Measurements from ENCODE around the gene LIN7B. TPM values are rescaled to one million over a fixed set of nuclear protein-coding genes. Genes with fewer than 3 reads are reported as not detected.
A peak's percentile ranks its signal among the peaks of the same experiment; 100 is the strongest.

The LIN7B gene
- total and polyA plus RNA-seq, 8 donors, result 4.0 to 118 (median 11.5) TPM; not detected in 1

DNA sequence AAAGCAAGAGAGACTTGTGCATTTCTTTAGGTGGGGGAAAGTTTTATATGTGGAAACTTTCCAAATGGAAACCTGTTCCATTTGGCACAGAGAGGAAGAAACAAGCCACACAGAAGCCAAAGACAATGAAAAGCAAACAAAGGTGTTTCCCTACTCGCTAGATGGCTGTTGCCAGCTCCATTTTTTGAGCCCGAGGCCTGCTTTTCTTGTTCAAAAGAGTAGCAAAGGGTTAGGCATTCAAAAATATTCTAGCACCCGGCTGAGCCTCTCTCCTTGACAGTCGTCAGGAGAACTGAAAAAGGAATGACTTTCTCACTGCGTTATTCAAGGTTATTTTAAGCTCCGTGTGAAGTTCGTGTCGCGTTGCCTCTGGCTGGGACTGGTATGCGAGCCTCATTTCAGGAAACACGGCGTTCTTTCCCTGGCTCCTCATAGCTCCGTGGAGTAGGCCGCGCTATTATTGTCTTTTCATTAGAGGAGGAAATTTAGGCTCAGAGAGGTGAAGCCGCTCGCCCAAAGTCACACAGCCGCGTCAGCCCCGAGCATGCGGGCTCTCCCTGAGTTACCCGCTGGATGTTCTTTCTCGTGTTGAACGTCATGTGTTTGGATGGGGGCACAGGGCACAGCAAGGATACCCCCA, 51.1 kb downstream of the LIN7B start:
- intact Hi-C loops (cut with DNase I; ENCODE audit: low total_unique reads), result no loop called here
- H3K4me3 ChIP-seq, result peak overlapping the region in 3 of 4 donors; percentile 3 to 24 (median 23)
- DNase-seq, result peak; percentile 66 to 68
- no peaks in the 10 kb centered on the region for H3K27me3 ChIP-seq
- TF ChIP-seq POLR2AphosphoS5 (IDR thresholded peaks at IDR 0.05), result peak in 2 of 3 donors; percentile 26 to 57
- TF ChIP-seq EP300 (IDR thresholded peaks at IDR 0.05), result no peak
- peaks cover 0 to 38% (median 30%) of the 10 kb centered on the region in 4 donors for H3K36me3 ChIP-seq
- WGBS, 5 donors, result 23 to 46% (median 33%) methylated on average over 24 of the region's 24 CpGs
- no peaks in the 10 kb centered on the region for H3K9me3 ChIP-seq
- peaks cover 18 to 54% (median 30%) of the 10 kb centered on the region in 4 donors for H3K4me1 ChIP-seq
- peak overlapping the region; percentile 78 to 87 (median 83) for H3K27ac ChIP-seq

DNA sequence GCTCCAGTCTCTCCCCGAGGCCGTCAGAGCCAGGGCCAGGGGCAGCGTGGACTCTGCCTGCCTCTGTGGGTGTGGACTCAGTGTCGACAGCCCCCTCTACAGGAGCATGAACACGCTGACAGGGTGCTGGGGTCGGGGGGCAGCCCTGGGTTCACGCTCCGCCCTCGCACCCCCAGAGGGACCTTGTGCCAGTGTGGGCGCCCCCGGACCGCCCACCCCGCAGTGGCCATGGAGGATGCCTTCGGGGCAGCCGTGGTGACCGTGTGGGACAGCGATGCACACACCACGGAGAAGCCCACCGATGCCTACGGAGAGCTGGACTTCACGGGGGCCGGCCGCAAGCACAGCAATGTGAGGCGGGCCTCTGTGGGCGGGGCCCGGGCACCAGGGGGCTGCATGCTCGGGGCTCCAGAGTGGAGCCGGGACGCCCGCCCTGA, 51.7 kb downstream of the LIN7B start:
- Histone ChIP-seq H3K36me3 (peaks cover 5 to 42% (median 35%) of the 10 kb centered on the region in 4 donors), H3K4me1 (peaks cover 18 to 49% (median 29%) of the 10 kb centered on the region in 4 donors), H3K4me3 (peak overlapping the region; percentile 3 to 24 (median 19)), H3K9me3 (no peaks in the 10 kb centered on the region), H3K27me3 (no peaks in the 10 kb centered on the region), H3K27ac (peak overlapping the region; percentile 78 to 87 (median 83))
- intact Hi-C loops (cut with DNase I; ENCODE audit: low total_unique reads), result no loop called here
- WGBS, 5 donors, result 34 to 68% (median 36%) methylated on average over 8 to 30 of the region's 30 CpGs
- DNase-seq, result peak in 1 of 2 donors; percentile 40
- TF ChIP-seq EP300 (IDR thresholded peaks at IDR 0.05) (no peak), POLR2A (IDR thresholded peaks at IDR 0.05) (no peak), POLR2AphosphoS5 (IDR thresholded peaks at IDR 0.05) (no peak)
- TF ChIP-seq, protein P1, sequence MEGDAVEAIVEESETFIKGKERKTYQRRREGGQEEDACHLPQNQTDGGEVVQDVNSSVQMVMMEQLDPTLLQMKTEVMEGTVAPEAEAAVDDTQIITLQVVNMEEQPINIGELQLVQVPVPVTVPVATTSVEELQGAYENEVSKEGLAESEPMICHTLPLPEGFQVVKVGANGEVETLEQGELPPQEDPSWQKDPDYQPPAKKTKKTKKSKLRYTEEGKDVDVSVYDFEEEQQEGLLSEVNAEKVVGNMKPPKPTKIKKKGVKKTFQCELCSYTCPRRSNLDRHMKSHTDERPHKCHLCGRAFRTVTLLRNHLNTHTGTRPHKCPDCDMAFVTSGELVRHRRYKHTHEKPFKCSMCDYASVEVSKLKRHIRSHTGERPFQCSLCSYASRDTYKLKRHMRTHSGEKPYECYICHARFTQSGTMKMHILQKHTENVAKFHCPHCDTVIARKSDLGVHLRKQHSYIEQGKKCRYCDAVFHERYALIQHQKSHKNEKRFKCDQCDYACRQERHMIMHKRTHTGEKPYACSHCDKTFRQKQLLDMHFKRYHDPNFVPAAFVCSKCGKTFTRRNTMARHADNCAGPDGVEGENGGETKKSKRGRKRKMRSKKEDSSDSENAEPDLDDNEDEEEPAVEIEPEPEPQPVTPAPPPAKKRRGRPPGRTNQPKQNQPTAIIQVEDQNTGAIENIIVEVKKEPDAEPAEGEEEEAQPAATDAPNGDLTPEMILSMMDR (IDR thresholded peaks at IDR 0.05), result no peak

DNA sequence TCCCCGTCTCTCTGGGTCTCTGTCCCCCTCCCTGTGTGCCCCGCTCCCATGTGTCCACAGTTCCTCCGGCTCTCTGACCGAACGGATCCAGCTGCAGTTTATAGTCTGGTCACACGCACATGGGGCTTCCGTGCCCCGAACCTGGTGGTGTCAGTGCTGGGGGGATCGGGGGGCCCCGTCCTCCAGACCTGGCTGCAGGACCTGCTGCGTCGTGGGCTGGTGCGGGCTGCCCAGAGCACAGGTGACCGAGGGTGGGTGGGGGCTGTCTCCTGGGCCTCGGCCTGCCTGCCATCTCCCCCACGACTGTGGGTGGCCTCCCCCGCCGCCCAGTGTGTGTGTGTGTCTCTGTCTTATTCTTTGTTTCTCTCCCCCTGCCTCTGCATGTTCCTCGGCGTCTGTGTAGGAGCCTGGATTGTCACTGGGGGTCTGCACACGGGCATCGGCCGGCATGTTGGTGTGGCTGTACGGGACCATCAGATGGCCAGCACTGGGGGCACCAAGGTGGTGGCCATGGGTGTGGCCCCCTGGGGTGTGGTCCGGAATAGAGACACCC, 53.8 kb downstream of the LIN7B start:
- no peak overlapping the region for H3K27ac ChIP-seq
- intact Hi-C loops (cut with DNase I; ENCODE audit: low total_unique reads), result no loop called here

More for the DNA sequence above, 53.8 kb downstream of the LIN7B start:
- Histone ChIP-seq H3K4me1 (peaks cover 18 to 41% (median 22%) of the 10 kb centered on the region in 4 donors), H3K4me3 (no peak overlapping the region), H3K9me3 (no peaks in the 10 kb centered on the region), H3K36me3 (peaks cover 20 to 54% (median 51%) of the 10 kb centered on the region in 4 donors), H3K27me3 (no peaks in the 10 kb centered on the region)
- TF ChIP-seq, protein P1 (IDR thresholded peaks at IDR 0.05), result no peak
- no peak for TF ChIP-seq POLR2A (IDR thresholded peaks at IDR 0.05)
- TF ChIP-seq EP300 (IDR thresholded peaks at IDR 0.05), result no peak
- no peak for TF ChIP-seq POLR2AphosphoS5 (IDR thresholded peaks at IDR 0.05)
- DNase-seq, result no peak
- WGBS, 5 donors, result 82 to 88% (median 86%) methylated on average over 22 to 25 of the region's 25 CpGs

Small RNA genes within 50 kb of the gene (small RNA-seq; reads per million reads assigned to genes)
- gene RN7SL708P, result 0 reads per million in 4 donors

Other genes with a start within 250 kb of the LIN7B start
- 10 to 100 TPM in 2 of 5 donors, 1 to 10 TPM in 3; 1.7 to 35.6 (median 4.8) TPM for gene PLEKHA4, start 245.8 kb upstream of the LIN7B start, total RNA-seq
- gene PLEKHA4, start 245.8 kb upstream of the LIN7B start, polyA plus RNA-seq, result 10 to 100 TPM; 30.1 to 85.0 (median 75.3) TPM
- 100 to 1,000 TPM in 1 of 5 donors, 10 to 100 TPM in 4; 14.6 to 107 (median 35.1) TPM for gene PPP1R15A, start 241.9 kb upstream of the LIN7B start, total RNA-seq
- 10 to 100 TPM; 34.6 to 59.8 (median 37.1) TPM for gene PPP1R15A, start 241.9 kb upstream of the LIN7B start, polyA plus RNA-seq
- gene TULP2, start 215.6 kb upstream of the LIN7B start, total RNA-seq, result 1 to 10 TPM in 2 of 5 donors, not detected in 3; 1.2 to 1.3 TPM
- gene TULP2, start 215.6 kb upstream of the LIN7B start, polyA plus RNA-seq, result not detected
- 100 to 1,000 TPM; 117 to 503 (median 135) TPM for gene NUCB1, start 214.1 kb upstream of the LIN7B start, total RNA-seq
- gene NUCB1, start 214.1 kb upstream of the LIN7B start, polyA plus RNA-seq, result 100 to 1,000 TPM in 1 of 3 donors, 10 to 100 TPM in 2; 68.9 to 118 (median 91.5) TPM
- under 1 TPM in 1 of 5 donors, not detected in 4; 0.89 TPM for gene DHDH, start 180.7 kb upstream of the LIN7B start, total RNA-seq
- 1 to 10 TPM in 1 of 3 donors, under 1 TPM in 1, not detected in 1; 0.93 to 1.2 TPM for gene DHDH, start 180.7 kb upstream of the LIN7B start, polyA plus RNA-seq
- gene BAX, start 159.5 kb upstream of the LIN7B start, total RNA-seq, result 100 to 1,000 TPM in 1 of 5 donors, 10 to 100 TPM in 4; 12.1 to 121 (median 20.2) TPM
- 10 to 100 TPM; 61.6 to 85.3 (median 77.6) TPM for gene BAX, start 159.5 kb upstream of the LIN7B start, polyA plus RNA-seq
- 1,000 to 10,000 TPM; 1,292 to 4,272 (median 3,457) TPM for gene FTL, start 149.1 kb upstream of the LIN7B start, total RNA-seq
- gene FTL, start 149.1 kb upstream of the LIN7B start, polyA plus RNA-seq, result 1,000 to 10,000 TPM; 3,915 to 8,824 (median 7,571) TPM
- gene GYS1, start 121.1 kb upstream of the LIN7B start, total RNA-seq, result 10 to 100 TPM; 13.0 to 63.6 (median 46.4) TPM
- 10 to 100 TPM; 13.0 to 25.5 (median 15.5) TPM for gene GYS1, start 121.1 kb upstream of the LIN7B start, polyA plus RNA-seq
- 10 to 100 TPM in 4 of 5 donors, under 1 TPM in 1; 0.58 to 96.0 (median 59.1) TPM for gene RUVBL2, start 120.5 kb upstream of the LIN7B start, total RNA-seq
- 10 to 100 TPM; 55.3 to 69.2 (median 63.3) TPM for gene RUVBL2, start 120.5 kb upstream of the LIN7B start, polyA plus RNA-seq
- gene LHB, start 97.3 kb upstream of the LIN7B start, total RNA-seq, result 1 to 10 TPM in 1 of 5 donors, not detected in 4; 8.4 TPM
- 10 to 100 TPM in 2 of 3 donors, 1 to 10 TPM in 1; 3.8 to 45.8 (median 40.3) TPM for gene LHB, start 97.3 kb upstream of the LIN7B start, polyA plus RNA-seq
- gene CGB3, start 90.0 kb upstream of the LIN7B start, total RNA-seq, result not detected
- not detected for gene CGB3, start 90.0 kb upstream of the LIN7B start, polyA plus RNA-seq
- not detected for gene CGB2, start 82.5 kb upstream of the LIN7B start, total RNA-seq
- not detected for gene CGB2, start 82.5 kb upstream of the LIN7B start, polyA plus RNA-seq
- not detected for gene CGB1, start 77.5 kb upstream of the LIN7B start, total RNA-seq
- gene CGB1, start 77.5 kb upstream of the LIN7B start, polyA plus RNA-seq, result not detected
- gene CGB5, start 70.5 kb upstream of the LIN7B start, total RNA-seq, result not detected
- gene CGB5, start 70.5 kb upstream of the LIN7B start, polyA plus RNA-seq, result not detected
- not detected for gene CGB8, start 65.3 kb upstream of the LIN7B start, total RNA-seq
- not detected for gene CGB8, start 65.3 kb upstream of the LIN7B start, polyA plus RNA-seq
- not detected for gene CGB7, start 56.6 kb upstream of the LIN7B start, total RNA-seq
- 1 to 10 TPM in 1 of 3 donors, not detected in 2; 3.8 TPM for gene CGB7, start 56.6 kb upstream of the LIN7B start, polyA plus RNA-seq
- not detected for gene NTF4, start 49.6 kb upstream of the LIN7B start, total RNA-seq
- 10 to 100 TPM in 1 of 3 donors, not detected in 2; 17.5 TPM for gene NTF4, start 49.6 kb upstream of the LIN7B start, polyA plus RNA-seq
- gene KCNA7, start 41.7 kb upstream of the LIN7B start, total RNA-seq, result not detected
- not detected for gene KCNA7, start 41.7 kb upstream of the LIN7B start, polyA plus RNA-seq
- 1,000 to 10,000 TPM in 1 of 5 donors, 100 to 1,000 TPM in 4; 163 to 3,365 (median 235) TPM for gene SNRNP70, start 28.9 kb upstream of the LIN7B start, total RNA-seq
- 100 to 1,000 TPM; 170 to 258 (median 192) TPM for gene SNRNP70, start 28.9 kb upstream of the LIN7B start, polyA plus RNA-seq
- gene C19orf73, start 4.8 kb downstream of the LIN7B start, total RNA-seq, result not detected
- gene C19orf73, start 4.8 kb downstream of the LIN7B start, polyA plus RNA-seq, result 1 to 10 TPM; 3.4 to 4.2 (median 3.7) TPM
- gene PPFIA3, start 5.2 kb downstream of the LIN7B start, total RNA-seq, result 10 to 100 TPM in 1 of 5 donors, 1 to 10 TPM in 3, under 1 TPM in 1; 0.45 to 12.7 (median 4.2) TPM
- gene PPFIA3, start 5.2 kb downstream of the LIN7B start, polyA plus RNA-seq, result 10 to 100 TPM in 1 of 3 donors, 1 to 10 TPM in 2; 7.2 to 19.7 (median 9.7) TPM
- 1 to 10 TPM in 2 of 5 donors, not detected in 3; 1.7 to 8.1 TPM for gene HRC, start 41.0 kb downstream of the LIN7B start, total RNA-seq
- gene HRC, start 41.0 kb downstream of the LIN7B start, polyA plus RNA-seq, result under 1 TPM; 0.44 to 0.83 (median 0.61) TPM
- 1,000 to 10,000 TPM in 1 of 5 donors, 100 to 1,000 TPM in 3, 10 to 100 TPM in 1; 29.0 to 1,449 (median 158) TPM for gene TRPM4, start 43.4 kb downstream of the LIN7B start, total RNA-seq
- gene TRPM4, start 43.4 kb downstream of the LIN7B start, polyA plus RNA-seq, result 10 to 100 TPM; 11.8 to 34.3 (median 26.6) TPM
- gene SLC6A16, start 210.8 kb downstream of the LIN7B start, total RNA-seq, result 1 to 10 TPM in 1 of 5 donors, under 1 TPM in 1, not detected in 3; 0.92 to 5.4 TPM
- gene SLC6A16, start 210.8 kb downstream of the LIN7B start, polyA plus RNA-seq, result 1 to 10 TPM in 2 of 3 donors, under 1 TPM in 1; 0.44 to 2.5 (median 1.2) TPM
- 10 to 100 TPM in 1 of 5 donors, 1 to 10 TPM in 2, not detected in 2; 2.2 to 30.3 (median 5.1) TPM for gene CD37, start 221.0 kb downstream of the LIN7B start, total RNA-seq
- gene CD37, start 221.0 kb downstream of the LIN7B start, polyA plus RNA-seq, result 10 to 100 TPM in 1 of 3 donors, 1 to 10 TPM in 2; 5.9 to 18.5 (median 6.7) TPM
- gene TEAD2, start 248.0 kb downstream of the LIN7B start, total RNA-seq, result 10 to 100 TPM in 4 of 5 donors, 1 to 10 TPM in 1; 4.3 to 42.0 (median 17.8) TPM
- 10 to 100 TPM; 21.8 to 35.4 (median 26.6) TPM for gene TEAD2, start 248.0 kb downstream of the LIN7B start, polyA plus RNA-seq
- gene DKKL1, start 249.5 kb downstream of the LIN7B start, total RNA-seq, result not detected
- gene DKKL1, start 249.5 kb downstream of the LIN7B start, polyA plus RNA-seq, result under 1 TPM in 1 of 3 donors, not detected in 2; 0.35 TPM

Measured in stomach (tissue), 9 donors.